ENCODE data around the gene GHR.

- TF ChIP-seq ZNF274 (IDR thresholded peaks at IDR 0.05; ENCODE audit: low read depth, low read length) (no peak), YY1 (IDR thresholded peaks at IDR 0.05; ENCODE audit: insufficient read depth, insufficient read length) (no peak), SUZ12 (IDR thresholded peaks at IDR 0.05; ENCODE audit: extremely low read depth, insufficient read depth, insufficient read length) (no peak)
Observed at GRCh38 chr5:42745856-42746255, 322.6 kb downstream of the GHR start.

All from NT2/D1 (cell line).